GM12892 (cell line): Measurements from ENCODE around the gene PHLPP1.

ENCODE experiments used
- POLR2A ChIP-seq: IDR thresholded peaks from 2 replicates; pipeline ENCODE4 v1.6.1; 2011; ENCODE audit warnings: low read depth, low read length, control low read depth
- POLR2AphosphoS5 ChIP-seq: IDR thresholded peaks from 2 replicates; pipeline ENCODE4 v1.6.1; 2011; ENCODE audit warnings: low read depth, low read length, control low read depth

- TF ChIP-seq POLR2A (no peak), POLR2AphosphoS5 (no peak)
These were observed 244.1 kb downstream of the PHLPP1 start for GRCh38 chr18:62959481-62959880.
